C4-2B (cell line): Measurements from ENCODE around the gene AMPH.

Source experiments
- CTCF ChIP-seq: fragments of 450-650 bp; conservative IDR thresholded peaks from 2 replicates; pipeline ENCODE4 v1.5.1; 2017; ENCODE audit warnings: mild to moderate bottlenecking
- ZFX ChIP-seq: fragments of 450-650 bp; IDR thresholded peaks from 2 replicates; pipeline ENCODE4 v1.6.1; 2017

DNA sequence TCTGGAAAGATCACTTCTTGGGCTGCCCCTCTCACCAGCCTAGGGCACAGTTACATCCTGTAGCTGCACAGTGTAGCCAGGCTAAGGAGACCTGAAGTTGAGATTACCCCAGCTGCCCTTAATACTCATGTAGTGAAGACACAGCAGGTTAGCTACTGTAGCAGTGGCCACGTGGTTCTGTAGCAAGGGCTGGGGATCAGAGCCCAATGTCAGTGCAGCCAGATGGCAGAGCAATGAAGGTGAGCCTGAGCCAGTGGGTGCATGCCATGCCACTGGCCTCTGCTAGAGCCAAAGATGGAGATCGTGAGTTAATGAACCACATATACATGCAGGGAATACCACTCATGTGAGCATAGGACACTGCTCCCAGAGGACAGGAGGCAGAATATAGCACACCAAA, 15.5 kb downstream of the AMPH start:
- no peak for TF ChIP-seq CTCF
- TF ChIP-seq ZFX, result no peak
